ENCODE measurements around the gene TMX4.

Gene TMX4

DNA sequence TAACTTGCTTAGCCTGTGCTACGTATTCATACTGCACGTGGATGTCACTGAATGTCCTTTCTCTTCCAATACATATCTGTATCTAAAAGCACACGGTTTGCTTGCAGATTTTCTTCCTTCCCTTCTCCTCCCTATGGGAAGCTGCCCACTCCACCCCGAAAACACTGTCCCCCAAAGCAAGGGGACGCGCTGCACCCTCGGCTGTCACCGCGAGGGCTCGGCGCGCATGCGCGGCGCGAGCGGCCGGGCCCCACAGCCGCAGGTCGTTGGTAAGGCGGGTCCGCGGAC lies 659 bp downstream of the TMX4 start:
- DNase-seq (ENCODE audit: low read depth) = peak; percentile 18

DNA sequence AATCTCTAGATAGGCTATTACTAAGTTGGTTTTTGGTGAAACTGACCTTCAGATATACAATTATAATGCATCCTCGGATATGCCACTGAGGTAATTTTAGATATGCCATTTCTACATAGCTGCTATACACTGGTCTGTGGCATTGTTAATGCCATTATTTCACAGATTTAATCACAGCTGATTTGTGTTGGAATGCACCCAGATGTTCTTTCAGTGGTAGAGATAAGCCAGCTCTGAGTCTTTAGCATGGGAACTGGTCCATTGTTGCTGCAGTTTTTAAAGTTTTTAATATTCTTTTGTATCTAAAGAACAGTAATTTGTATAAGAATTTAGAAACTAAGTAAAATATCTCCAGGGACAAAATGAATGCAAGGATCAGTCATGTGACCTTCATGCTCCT lies 6.8 kb downstream of the TMX4 start:
- no peak for DNase-seq (ENCODE audit: low read depth)

DNA sequence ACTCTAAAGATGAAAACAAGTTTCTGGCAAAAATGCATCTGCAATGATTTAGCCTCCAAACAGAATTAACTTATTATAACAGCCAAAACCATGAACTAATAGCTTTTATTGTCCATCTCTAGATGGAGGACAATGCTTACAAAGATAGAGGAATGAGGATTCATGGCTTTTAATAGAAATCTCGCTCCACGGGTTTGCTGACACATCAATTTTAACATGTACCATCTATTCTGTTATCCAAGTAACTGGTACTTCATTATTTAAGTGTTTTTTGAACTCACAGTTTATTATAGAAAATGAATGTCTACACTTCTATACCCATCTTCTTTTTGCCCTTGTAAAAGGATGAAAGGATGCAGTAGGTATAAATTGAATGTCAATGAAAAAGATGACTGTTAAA lies 10.8 kb downstream of the TMX4 start:
- DNase-seq (ENCODE audit: low read depth) = no peak

DNA sequence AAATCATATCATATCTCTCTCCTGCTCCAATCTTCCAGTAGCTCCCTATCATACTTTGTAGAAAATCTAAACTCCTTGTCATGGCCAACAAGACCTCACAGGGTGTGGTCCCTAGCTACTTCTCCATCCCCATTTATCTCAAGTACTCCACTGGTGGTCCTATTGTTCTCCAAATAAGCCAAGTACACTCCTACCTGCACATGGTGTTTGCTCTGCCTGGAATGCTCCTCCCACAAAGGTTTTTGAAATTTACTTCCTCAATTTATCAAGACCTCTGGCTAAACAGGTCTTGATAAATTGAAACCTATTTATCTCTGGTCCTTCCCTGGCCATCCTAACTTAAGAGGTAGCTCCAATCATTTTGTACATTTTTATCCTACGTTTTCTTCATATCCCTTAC lies 12.1 kb downstream of the TMX4 start:
- no peak for DNase-seq (ENCODE audit: low read depth)

DNA sequence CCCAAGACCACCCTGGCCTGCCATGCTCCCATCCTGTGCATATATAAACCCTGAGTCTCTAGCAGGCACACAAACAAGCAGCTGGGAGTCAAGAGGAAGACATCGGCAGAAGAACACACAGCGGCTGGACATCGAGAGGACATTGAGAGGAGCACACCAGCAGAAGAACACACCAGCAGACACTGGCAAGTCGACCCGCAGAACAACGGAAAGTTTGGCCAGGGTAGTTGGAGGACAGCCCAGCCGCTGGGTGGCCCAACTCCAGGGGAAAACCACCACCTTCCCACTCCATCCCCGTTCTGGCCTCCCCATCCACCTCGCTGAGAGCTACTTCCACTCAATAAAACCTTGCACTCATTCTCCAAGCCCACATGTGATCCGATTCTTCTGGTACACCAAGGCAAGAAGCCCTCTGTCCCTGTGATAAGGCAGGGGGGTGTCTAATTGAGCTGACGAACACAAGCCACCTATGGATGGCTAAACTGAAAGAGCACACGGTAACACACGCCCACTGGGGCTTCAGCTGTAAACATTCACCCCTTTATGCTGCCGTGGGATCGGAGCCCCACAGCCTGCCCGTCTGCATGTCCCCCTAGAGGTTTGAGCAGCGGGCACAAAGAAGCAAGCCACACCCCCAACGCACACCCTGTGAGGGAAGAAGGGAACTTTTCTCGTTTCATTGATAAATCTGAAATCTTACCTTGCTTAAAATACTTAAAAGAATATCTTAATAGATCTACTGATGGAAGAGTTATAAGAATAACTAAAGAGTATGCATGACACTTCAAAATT lies 13.8 kb downstream of the TMX4 start:
- no peak for DNase-seq (ENCODE audit: low read depth)

DNA sequence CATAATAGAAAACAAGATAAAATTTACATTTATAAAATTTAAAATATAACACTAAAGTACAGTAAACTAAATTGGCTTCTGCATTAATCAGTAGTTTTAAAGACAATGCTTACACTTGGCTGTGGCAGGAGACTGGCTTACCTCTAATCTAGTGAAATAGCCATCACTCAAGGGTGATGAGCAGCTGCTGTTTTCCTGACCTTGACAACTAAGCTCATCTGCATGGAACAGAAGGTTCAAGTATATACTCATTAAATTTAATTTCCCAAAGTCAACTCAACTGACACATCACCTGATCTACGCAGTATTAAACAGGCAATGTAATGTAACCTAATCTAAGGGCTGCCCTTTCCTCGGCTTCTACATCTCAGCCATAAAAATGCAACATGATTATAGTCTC lies 14.5 kb downstream of the TMX4 start:
- DNase-seq (ENCODE audit: low read depth) = no peak

DNA sequence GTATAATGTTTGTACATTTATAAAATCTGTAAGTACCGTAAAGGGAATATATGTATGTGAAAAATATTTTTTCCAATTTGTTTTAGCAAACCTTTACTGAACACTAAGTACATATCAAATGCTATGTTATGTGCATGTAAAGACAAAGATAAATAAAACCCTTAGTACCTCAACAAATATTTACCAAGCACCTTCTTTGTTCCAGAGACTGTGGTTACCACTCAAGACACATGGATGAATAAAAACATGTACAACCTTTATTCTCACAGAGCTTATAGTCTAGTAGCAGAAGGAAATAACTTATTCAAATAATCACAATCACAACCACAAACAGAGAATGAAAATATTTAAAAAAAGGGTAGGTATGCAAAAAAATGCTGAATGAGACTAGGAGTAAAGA lies 17.5 kb downstream of the TMX4 start:
- DNase-seq (ENCODE audit: low read depth) = no peak

DNA sequence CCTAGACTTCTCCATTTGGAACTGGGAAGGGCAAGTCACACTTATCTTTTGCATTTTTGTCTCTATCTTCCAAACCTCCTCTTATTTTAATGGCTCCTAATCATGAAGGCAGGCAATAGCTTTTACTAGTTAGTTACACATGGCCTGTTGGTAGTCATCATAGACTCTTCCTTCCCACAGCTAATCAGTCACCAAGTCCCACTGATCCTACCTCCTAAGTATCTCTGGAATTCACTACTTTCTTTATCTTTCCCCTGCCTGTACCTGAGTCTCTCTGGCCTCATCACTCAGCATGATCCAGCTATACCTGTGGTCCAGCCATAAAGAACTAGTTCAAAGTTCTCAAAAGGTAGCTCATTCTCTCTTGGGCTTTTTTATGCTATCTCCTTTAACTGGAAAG lies 18.8 kb downstream of the TMX4 start:
- no peak for DNase-seq (ENCODE audit: low read depth)

DNA sequence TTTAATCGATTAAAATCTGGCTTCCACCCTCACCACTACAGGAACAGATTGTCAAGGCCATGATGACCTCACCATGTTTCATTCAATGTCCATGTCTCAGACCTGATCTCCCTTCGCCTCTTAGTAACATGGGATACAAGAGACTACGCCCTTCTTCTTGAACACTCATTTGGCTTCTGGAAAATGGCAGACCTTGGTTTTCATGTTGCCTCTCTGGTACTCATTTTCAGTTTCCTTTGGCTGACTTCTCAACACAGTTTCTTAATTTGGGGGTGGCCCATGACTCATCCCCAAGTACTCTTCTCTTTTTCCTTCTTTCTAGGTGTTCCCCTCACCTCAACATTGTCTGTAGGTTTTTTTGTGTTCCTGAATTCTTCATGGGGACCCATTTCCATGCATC lies 22.7 kb downstream of the TMX4 start:
- no peak for DNase-seq (ENCODE audit: low read depth)

DNA sequence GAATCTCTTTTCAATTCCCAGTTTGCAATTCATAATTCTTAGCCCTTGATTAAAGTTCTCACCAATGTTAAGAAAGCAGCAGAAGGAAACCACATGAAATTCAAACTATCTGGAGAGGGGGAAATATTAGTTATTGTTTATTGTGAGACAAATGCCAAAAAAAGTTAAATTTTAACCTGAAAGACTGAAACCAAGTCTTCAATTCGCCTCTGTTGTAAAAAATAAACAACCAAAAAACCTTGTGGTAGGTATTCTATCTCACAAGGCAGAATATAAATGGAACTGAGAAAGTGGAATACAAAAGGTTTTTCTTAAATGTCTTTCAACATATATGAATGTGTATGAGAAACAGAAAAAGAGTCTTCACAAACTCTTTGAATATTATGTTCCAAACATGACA lies 24.8 kb downstream of the TMX4 start:
- DNase-seq (ENCODE audit: low read depth) = no peak

DNA sequence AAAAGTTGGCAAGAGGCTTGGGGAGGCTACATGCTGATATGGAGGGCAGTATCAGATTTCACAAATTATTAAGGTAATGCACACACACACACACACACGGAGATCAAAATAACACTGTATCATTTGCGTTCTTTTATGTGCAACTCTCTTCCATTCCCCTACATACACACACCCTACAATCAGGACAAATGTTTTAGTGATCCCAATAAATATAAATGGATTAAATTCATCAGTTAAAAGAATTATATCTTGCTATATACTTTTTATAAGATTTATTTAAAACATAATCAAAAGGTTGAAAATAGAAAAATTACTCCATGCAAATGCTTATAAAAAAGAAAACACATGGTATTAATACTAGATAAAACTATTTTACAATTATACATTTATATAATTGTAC lies 25.9 kb downstream of the TMX4 start:
- DNase-seq (ENCODE audit: low read depth) = no peak

DNA sequence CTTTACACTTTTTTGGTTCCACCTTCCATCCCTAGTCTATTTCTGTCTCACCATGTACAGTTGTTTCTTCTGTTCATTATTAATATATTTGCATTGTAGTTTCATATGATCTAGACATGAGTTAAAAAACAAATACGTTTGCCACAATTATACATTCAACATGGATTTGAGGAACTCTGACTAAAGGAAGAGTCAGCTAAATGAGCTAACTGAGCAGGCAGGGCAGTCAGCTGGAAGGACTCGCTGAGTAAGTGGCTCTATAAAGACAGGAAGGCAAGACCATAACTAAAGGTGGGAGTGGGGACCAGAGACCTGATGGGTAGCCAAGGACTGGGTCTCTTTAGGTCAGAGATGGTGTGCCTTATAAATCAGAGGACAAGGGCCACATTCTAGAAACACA lies 26.3 kb downstream of the TMX4 start:
- no peak for DNase-seq (ENCODE audit: low read depth)

DNA sequence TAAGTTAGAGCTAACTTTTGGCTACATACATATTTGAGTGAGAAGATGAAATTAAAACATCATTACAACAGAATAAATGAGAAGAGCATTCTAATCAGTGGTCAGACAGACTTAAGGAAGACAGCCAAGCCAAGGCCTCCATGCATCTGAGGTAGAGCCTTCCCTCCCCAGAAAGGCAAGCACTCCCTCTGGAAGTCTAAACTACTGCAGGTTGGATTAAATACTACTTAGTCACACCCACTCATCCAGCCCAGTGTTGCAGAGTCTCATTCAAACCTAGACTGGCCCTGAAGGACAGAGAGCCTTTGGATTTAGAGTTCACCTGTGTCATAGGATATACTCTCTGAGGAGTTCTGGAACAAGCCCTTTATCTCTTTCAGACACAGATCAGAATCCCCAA lies 29.2 kb downstream of the TMX4 start:
- DNase-seq (ENCODE audit: low read depth) = no peak

DNA sequence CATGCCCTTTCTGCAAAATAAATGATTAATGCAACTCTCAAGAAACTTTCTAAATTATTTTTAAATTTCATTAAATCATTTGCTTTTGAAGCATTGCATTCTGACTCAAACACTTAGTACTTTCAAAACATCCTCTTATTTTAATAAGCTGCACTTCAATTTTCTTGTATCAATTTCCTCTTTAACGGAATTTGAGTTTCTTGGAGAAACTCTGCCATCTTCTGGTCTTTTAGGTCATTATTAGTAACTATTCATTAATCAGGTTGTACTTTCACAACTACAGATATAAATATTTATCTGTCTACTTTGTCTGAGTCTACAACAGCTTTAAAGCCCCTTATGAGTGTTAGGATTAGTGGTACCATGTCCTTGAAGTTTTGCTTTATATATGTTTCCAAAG lies 30.2 kb downstream of the TMX4 start:
- no peak for DNase-seq (ENCODE audit: low read depth)

DNA sequence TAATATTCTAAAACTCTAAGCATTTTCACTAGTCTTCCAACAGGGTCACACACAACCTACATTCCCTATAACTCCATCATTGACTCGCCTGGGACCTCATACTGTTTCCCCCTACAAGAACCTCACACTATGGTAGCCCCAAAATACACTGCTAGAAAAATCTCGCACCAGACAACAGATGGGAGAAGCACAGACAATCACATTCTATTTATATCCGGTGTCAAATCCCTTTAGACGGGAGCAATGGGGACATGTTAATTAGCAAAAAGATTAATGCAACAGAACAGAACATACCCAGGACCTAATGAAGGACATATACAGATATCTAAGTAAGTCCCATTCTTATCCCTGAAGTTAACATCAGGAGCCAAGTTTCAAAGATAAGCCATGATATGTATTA lies 33.6 kb downstream of the TMX4 start:
- DNase-seq (ENCODE audit: low read depth) = no peak

DNA sequence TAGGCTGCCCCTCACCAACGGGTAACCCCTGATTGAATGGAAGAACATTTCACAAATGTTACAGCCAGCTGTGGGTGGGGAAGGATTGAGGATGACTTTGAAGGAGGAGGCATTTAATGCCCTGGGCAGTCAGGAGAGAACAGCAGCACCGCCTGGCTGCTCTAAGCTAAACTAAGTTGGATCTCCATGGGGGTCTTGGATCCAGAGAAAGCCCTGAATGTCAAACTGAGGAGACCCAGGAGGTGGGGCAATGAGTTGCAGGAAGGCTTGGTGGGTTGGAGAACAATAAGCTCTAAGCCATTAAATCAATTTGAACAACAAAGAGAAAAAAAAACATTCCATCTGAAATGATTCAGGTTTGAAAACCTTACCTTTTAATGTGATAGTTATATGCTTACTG lies 35.4 kb downstream of the TMX4 start:
- no peak for DNase-seq (ENCODE audit: low read depth)

DNA sequence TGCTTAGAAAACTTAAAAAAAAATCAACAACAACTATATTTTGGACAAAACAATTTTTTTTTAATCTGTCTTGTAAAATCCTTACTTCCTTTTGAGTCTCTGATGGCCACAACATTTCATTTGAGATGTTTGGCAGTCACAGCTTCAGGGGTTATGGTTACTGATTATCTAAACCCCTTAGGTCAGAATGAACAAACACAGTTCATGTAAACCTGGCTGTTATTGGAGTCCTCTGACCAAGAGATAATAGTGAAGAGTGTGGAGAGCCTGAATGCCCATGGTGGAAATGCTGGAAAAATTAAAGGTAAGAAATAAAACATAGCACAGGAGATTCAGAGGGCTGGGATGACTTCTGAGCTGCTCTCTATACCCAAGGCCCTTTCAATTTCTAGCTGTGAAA lies 38.2 kb downstream of the TMX4 start:
- DNase-seq (ENCODE audit: low read depth) = no peak

DNA sequence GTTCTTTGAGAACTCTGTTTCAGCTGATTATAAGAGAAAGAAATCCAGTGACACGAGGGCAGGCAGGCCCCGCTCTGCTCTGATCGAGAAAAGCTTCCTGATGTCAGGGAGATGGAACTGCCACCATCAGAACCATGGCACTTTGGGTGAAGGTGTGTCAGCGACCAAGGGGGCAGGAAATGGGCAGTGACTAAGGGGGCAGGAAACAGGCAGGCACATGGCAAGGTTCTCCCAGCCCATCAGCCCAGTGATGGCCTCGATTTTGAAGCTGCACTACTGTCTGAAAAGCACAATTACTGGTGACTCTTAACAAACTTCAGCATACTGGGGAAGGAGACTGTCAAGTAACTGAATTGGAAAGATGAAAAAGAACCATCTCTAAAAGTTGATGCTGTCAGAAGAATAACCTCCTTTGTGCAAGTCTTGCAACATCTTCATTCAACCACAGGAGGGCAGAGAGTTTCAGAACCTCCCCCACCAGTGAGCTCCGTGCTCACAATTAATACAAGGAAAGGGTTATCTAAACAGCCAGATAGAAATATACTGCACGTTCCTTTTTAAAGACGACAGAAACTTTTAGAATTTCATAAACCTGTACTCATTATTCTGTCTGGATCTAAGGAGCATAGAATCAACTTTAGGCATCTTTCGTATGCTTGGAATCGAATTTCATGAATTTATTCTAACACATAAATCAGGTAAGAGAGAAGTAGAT lies 39.1 kb downstream of the TMX4 start:
- DNase-seq (ENCODE audit: low read depth) = peak; percentile 27

DNA sequence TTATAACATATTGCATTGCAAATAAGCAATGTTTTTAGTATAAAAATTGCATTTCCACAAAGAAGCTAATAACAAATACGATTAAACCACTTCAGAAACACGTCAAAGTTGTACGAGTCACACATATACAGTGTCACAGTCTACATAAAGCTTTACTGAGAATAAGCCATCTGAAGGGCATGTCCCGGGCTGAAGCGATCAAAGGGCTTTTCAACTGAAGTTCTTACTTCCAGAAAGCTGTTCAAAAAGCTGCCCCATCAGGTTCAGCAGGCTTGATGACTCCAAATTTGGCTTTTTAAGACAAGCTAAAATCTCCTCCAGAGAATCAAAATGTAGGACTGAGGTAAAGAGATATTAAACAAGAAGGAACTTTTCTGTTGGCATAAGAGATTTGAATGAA lies 41.9 kb downstream of the TMX4 start:
- DNase-seq (ENCODE audit: low read depth) = no peak

DNA sequence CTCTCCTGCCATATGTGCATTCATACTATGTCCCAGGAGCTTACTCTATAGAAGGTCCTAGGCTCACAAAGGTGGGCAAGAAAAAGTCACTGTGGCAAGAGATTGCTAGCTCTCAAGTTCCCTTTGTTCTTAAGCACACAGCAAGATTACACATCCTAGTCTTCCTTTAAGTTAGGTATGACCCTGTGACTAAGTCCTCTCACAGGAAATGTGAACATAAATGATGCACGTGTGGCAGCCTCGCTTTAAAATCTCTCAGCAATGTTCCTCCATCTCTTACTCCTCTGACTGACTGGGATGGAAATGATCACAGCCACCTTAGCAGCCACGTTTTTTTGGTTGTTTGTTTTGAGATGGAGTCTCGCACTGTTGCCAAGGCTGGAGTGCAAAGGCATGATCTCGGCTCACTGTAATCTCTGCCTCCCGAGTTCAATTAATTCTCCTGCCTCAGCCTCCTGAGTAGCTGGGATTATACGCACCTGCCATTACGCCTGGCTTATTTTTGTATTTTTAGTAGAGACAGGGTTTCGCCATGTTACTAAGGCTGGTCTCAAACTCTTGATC lies 43.6 kb downstream of the TMX4 start:
- no peak for DNase-seq (ENCODE audit: low read depth)

DNA sequence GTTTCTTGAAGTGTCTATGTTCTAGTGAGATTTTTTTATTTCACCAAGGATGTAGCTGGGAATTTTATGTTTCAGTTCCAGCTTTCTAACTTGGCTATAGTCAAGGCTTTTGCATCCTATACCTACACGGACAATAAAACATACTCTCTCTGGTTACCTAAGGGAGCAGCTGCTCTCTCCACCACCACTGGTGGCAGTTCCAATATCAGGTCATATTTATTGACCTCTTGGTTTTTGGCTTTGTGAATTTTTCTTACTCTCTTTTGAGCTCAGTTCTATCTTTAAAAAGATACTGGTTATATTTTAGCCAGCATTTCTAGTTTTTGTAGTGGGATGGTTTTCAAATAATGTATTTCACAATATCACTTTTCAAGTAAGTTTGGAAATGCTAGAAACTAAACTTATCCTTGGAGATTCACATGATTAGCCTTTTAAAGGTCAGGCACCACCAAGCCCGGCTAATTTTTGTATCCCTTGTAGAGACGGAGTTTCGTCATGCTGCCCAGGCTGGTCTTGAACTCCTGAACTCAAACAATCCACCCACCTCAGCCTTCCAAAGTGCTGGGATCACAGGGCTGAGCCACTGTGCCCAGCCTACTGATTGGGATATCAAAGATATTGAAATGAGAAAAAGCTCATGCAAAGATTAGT lies 44.7 kb downstream of the TMX4 start:
- DNase-seq (ENCODE audit: low read depth) = no peak

DNA sequence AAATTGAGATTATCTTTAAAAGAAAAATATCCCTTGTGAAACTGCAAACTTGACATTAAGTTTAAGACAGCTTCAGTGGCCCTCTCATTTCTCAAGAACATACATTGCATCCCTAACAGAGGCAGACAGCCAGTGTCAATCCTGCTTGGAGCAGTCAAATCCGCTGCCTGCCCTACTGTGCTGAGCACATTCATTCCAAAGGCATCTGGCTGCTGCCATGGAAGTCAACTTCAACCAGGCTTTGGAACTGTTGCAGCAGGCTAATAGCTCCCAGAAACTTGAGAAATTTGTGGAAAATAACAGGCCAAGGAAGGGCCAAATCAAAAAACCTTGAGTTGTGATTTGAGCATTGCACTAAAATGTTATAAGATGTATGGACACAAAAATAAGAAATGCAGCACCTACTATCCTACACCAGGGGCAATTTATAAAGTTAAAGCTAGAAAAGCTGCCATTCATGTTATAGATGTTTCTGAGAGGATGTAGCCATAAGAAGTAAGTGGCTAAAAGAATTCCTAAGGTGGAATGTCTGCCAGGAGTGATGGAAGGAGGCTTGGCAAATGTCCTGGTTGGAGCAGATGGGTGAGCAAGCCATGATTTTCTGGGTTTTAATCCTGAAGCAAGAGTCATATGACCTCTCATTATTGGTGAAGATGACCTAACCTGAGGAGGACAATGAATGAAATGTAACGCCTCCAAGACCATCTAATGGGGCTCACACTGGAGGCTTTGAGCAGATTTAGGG lies 47.9 kb downstream of the TMX4 start:
- peak; percentile 9 for DNase-seq (ENCODE audit: low read depth)

Measured in stromal cell of bone marrow (primary cell).